K562 (cell line): ENCODE measurements around the gene B3GAT3. TPM values are rescaled to one million over a fixed set of nuclear protein-coding genes. Genes with fewer than 3 reads are reported as not detected.

Experiments
- ATAC-seq: fragments of 200-7000 bp; cut with Tn5 transposase; 3 replicates; pipeline ENCODE4 v1.9.1; 2020; ENCODE audit warnings: moderate library complexity
- BruUV-seq: library from RNA; stranded (reverse); fragments of 400-500 nt; replicated peaks from 2 replicates; lab custom pipeline; 2021; lab: Mats Ljungman, UMichigan
- CTCF ChIA-PET: fragments of 300-600 bp; formaldehyde crosslinking; extraction: SDS; loops from one replicate; lab custom pipeline; 2021; ENCODE audit warnings: low intra/inter-chr PET ratio; lab: Yijun Ruan, JAX
- POLR2A ChIA-PET: fragments of 300-600, 350-650 bp; sonication (Branson Sonifier 250); formaldehyde crosslinking; extraction: SDS; loops from one replicate; lab custom pipeline; 2021; ENCODE audit warnings: antibody characterized with exemption, inconsistent platforms; lab: Yijun Ruan, JAX
- DNase-seq, 4 experiments: peaks; one replicate each; pipeline versions ENCODE4 v3.0.0 to v3.0.0-alpha.2; 2011 to 2018; ENCODE audit warnings: low spot score in 3 of 4, mixed read lengths in 3 of 4; ENCODE audit errors: extremely low read depth in 1 of 4
- FAIRE-seq: peaks from 2 replicates; lab custom pipeline; 2011; peaks lifted over from hg19 to GRCh38; lab: Jason Lieb, UNC
- H2AFZ ChIP-seq: 2 replicates; pipeline ENCODE4 v1.6.0; 2011; ENCODE audit warnings: low read depth, low read length, control low read depth, inconsistent platforms
- H3K27ac ChIP-seq: fragments of 200-600 bp; 3 replicates; pipeline ENCODE4 v1.8.0; 2011; ENCODE audit warnings: low read depth, mild to moderate bottlenecking, control low read depth, inconsistent platforms, low read length, moderate library complexity, mixed read lengths; ENCODE audit errors: extremely low read depth
- H3K27me3 ChIP-seq, 2 experiments: fragments of 300-600 bp in 1 of 2; 2 replicates in 1 of 2; 3 replicates in 1 of 2; pipeline versions ENCODE4 v1.6.0 to v1.8.0; 2011; ENCODE audit warnings: inconsistent platforms in 2 of 2, low read length in 2 of 2, mild to moderate bottlenecking in 1 of 2, mixed read lengths in 1 of 2, moderate library complexity in 1 of 2; ENCODE audit not compliant: control insufficient read depth in 2 of 2, insufficient read depth in 2 of 2
- H3K36me3 ChIP-seq: fragments of 300-600 bp; 3 replicates; pipeline ENCODE4 v1.8.0; 2011; ENCODE audit warnings: mild to moderate bottlenecking, low read length, inconsistent platforms; ENCODE audit not compliant: control insufficient read depth, insufficient read depth
- H3K4me1 ChIP-seq, 2 experiments: fragments of 200-600 bp in 1 of 2; replicated peaks in 1 of 2; 2 replicates in 1 of 2; 3 replicates in 1 of 2; pipeline versions ENCODE4 v1.5.1 to v1.8.0; 2011; ENCODE audit warnings: inconsistent platforms in 2 of 2, low read length in 2 of 2, mild to moderate bottlenecking in 1 of 2, mixed read lengths in 1 of 2, moderate library complexity in 1 of 2; ENCODE audit not compliant: control insufficient read depth in 2 of 2, insufficient read depth in 2 of 2
- H3K4me2 ChIP-seq: 2 replicates; pipeline ENCODE4 v1.6.1; 2011; ENCODE audit warnings: low read length, control low read depth, inconsistent platforms, mixed read lengths; ENCODE audit not compliant: insufficient read depth
- H3K4me3 ChIP-seq: fragments of 200-600 bp; sonication (generic), shearing (Covaris generic); 2 replicates; pipeline ENCODE4 v1.5.1; 2016; ENCODE audit warnings: control low read depth, inconsistent platforms
- H3K79me2 ChIP-seq: fragments of 200-600 bp; 3 replicates; pipeline ENCODE4 v1.8.0; 2011; ENCODE audit warnings: low read length, inconsistent platforms; ENCODE audit not compliant: control insufficient read depth, insufficient read depth
- H3K9ac ChIP-seq, 2 experiments: 2 replicates each; pipeline versions ENCODE4 v1.6.0 to v1.6.1; 2011; ENCODE audit warnings: low read depth in 2 of 2, low read length in 2 of 2, control low read depth in 1 of 2, inconsistent platforms in 1 of 2, mild to moderate bottlenecking in 1 of 2, mixed read lengths in 1 of 2; ENCODE audit not compliant: insufficient read depth in 1 of 2
- H3K9me1 ChIP-seq: one replicate; pipeline ENCODE4 v1.6.0; 2011; ENCODE audit warnings: inconsistent platforms, mild to moderate bottlenecking, low read length, moderate library complexity; ENCODE audit not compliant: control insufficient read depth, insufficient read depth
- H3K9me3 ChIP-seq: replicated peaks from 2 replicates; pipeline ENCODE4 v1.5.1; 2011; ENCODE audit warnings: low read depth, low read length, inconsistent platforms; ENCODE audit not compliant: control insufficient read depth, insufficient read depth
- H4K20me1 ChIP-seq: replicated peaks from 2 replicates; pipeline ENCODE4 v1.6.1; 2011; ENCODE audit warnings: low read length, inconsistent platforms, mixed read lengths; ENCODE audit not compliant: control insufficient read depth, insufficient read depth
- SIN3B ChIP-seq: fragments of 450-650 bp; IDR thresholded peaks from 2 replicates; pipeline ENCODE4 v1.6.1; 2017; ENCODE audit warnings: low read depth, mild to moderate bottlenecking, moderate library complexity
- SMARCA4 ChIP-seq: fragments of 450-650 bp; IDR thresholded peaks from 2 replicates; pipeline ENCODE4 v1.6.1; 2016
- TBL1XR1 ChIP-seq, 2 experiments: IDR thresholded peaks; 2 replicates each; pipeline ENCODE4 v1.6.1; 2012; ENCODE audit warnings: improper control_type of control experiment in 2 of 2, low read length in 2 of 2, mild to moderate bottlenecking in 1 of 2
- ZFX ChIP-seq: sonication (generic); formaldehyde crosslinking; IDR thresholded peaks from 2 replicates; pipeline ENCODE4 v1.8.0; 2022; ENCODE audit warnings: mild to moderate bottlenecking, missing genetic modification reagents, moderate library complexity
- WGBS: fragments of 100-300 bp; shearing (Covaris generic); methylation state at CpG from one replicate; pipeline ENCODE4 v1.1.6; 2016; ENCODE audit warnings: low coverage, mixed read lengths; ENCODE audit not compliant: insufficient coverage; ENCODE audit errors: missing lambda C conversion rate; 5-methylcytosine and 5-hydroxymethylcytosine counted together
- in situ Hi-C: fragments of 300-500 bp; cut with MboI; formaldehyde crosslinking; loops from 4 replicates; pipeline ENCODE4 v1.15.0; 2018; ENCODE audit warnings: inconsistent platforms, mixed read lengths
- intact Hi-C: fragments of 100-400 bp; cut with micrococcal nuclease; formaldehyde crosslinking; loops from 2 replicates; pipeline ENCODE4 v1.14.2; 2022
- polyA plus RNA-seq, 8 experiments: library from polyadenylated mRNA; depleted of rRNA in 4 of 8; stranded (reverse) in 5 of 8; unstranded in 3 of 8; fragments of >200 nt; fragmentation: Nextera tagmentation in 2 of 8; fragmentation: Illumina TruSeq in 1 of 8; extraction: Ambion mirVana in 2 of 8; extraction: Trizol in 1 of 8; gene quantifications; 2 replicates each; pipeline versions ENCODE4 v1.2.1 to v1.2.3, GENCODE V29; 2011 to 2014; ENCODE audit warnings: inconsistent platforms in 1 of 8, missing spikeins in 1 of 8
- total RNA-seq, 7 experiments: library from RNA; depleted of rRNA in 6 of 7; stranded (reverse); fragments of >200 nt in 6 of 7; fragmentation: Illumina TruSeq in 2 of 7; extraction: Trizol in 2 of 7; gene quantifications; 2 replicates each; pipeline versions ENCODE4 v1.2.1 to v1.2.3, GENCODE V29; 2011 to 2021; ENCODE audit warnings: low replicate concordance in 1 of 7
- TF ChIP-seq, protein P1 (sequence below): fragments of 250-450 bp; sonication (Bioruptor Pico); IDR thresholded peaks from 2 replicates; pipeline ENCODE4 v1.5.0; 2021; ENCODE audit warnings: mild to moderate bottlenecking, moderate library complexity
- TF ChIP-seq, protein P2 (sequence below): fragments of 450-650 bp; formaldehyde crosslinking; IDR thresholded peaks from 2 replicates; pipeline ENCODE4 v1.4.0; 2020; ENCODE audit warnings: mild to moderate bottlenecking, mixed read lengths
- TF ChIP-seq, protein P3 (sequence below), 2 experiments: fragments of 450-650 bp in 1 of 2; sonication (generic) in 1 of 2; formaldehyde crosslinking in 1 of 2; IDR thresholded peaks in 1 of 2; conservative IDR thresholded peaks in 1 of 2; 2 replicates each; pipeline versions ENCODE4 v1.6.1 to v1.8.1; 2016 to 2023; ENCODE audit warnings: mild to moderate bottlenecking in 2 of 2, moderate library complexity in 2 of 2, inconsistent platforms in 1 of 2, missing genetic modification reagents in 1 of 2
- TF ChIP-seq, protein P4 (sequence below): sonication (generic); formaldehyde crosslinking; IDR thresholded peaks from 2 replicates; pipeline ENCODE4 v1.8.1; 2023; ENCODE audit warnings: mild to moderate bottlenecking, missing genetic modification reagents
- TF ChIP-seq, protein P5 (sequence below), 2 experiments: fragments of 450-650 bp in 1 of 2; sonication (generic) in 1 of 2; formaldehyde crosslinking; conservative IDR thresholded peaks; 2 replicates each; pipeline versions ENCODE4 v1.4.0 to v1.8.1; 2020 to 2022; ENCODE audit warnings: mild to moderate bottlenecking in 1 of 2, missing genetic modification reagents in 1 of 2

Gene B3GAT3
- total and polyA plus RNA-seq, 9 of the 15 experiments (the other 6 are each of a cell fraction or from before 2014, with no cell fraction given) = 0.30 to 64.0 (median 21.4) TPM

DNA sequence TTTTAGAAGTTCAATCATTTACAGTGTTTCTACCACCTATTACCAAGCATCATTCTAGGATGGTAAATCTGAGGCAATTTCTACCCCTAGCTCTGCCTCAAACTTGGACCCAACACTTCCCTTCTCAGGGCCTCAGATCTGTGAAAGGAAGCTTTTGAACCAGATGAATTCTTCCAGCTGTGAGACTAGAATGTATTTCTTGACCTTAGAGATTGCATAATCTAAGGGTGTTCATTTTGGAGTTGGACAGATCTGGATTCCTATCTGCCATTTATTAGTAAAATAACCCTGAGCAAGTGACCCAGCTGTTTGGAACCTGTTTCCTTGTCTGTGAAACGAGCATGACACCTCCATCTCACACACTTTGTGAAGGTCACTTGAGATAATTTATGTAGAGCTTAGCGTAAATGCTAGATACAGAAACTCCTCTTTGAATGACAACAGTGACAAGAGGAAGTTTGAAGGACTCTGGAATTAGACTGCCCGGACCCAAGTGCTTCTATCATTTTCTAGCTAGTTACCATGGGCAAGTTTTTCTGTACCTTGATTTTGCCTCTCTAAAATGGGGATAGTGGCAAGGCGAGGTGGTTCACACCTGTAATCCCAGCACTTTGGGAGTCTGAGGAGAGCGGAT is 35.1 kb upstream of the B3GAT3 start:
- Histone ChIP-seq H4K20me1 (no peaks in the 10 kb centered on the region), H3K27ac (peak overlapping the region; percentile 20; the same call in 1 of the 3 replicates), H3K36me3 (peaks cover 5% of the 10 kb centered on the region; the same call in 1 of the 3 replicates), H3K9me3 (no peaks in the 10 kb centered on the region), H3K27me3 (no peaks in the 10 kb centered on the region), H2AFZ (peak overlapping the region; percentile 69), H3K9ac (no peak overlapping the region; a peak in 1 of 4 replicates), H3K9me1 (no peaks in the 10 kb centered on the region), H3K4me1 (peaks cover 7 to 15% of the 10 kb centered on the region in 2 experiments; a peak in 4 of 5 replicates), H3K4me3 (no peak overlapping the region), H3K79me2 (peaks cover 13% of the 10 kb centered on the region), H3K4me2 (no peak overlapping the region)
- CTCF ChIA-PET = no interaction called here
- in situ Hi-C loops (no loop called here), intact Hi-C loops (no loop called here)
- no TSS peak for BruUV-seq
- no peak for DNase-seq
- no peak for ATAC-seq
- peak; percentile 23 for FAIRE-seq
- WGBS = 31% methylated on average over 5 of the region's 5 CpGs
- POLR2A ChIA-PET = interaction anchor here (0.6 to 5.3 kb wide), 11 partner anchors 9 to 260 kb away, joined by 3 to 161 read pairs (median 3); partner anchors contain the start of genes C11orf98, CSKMT and UQCC3
- TF ChIP-seq, protein P1, sequence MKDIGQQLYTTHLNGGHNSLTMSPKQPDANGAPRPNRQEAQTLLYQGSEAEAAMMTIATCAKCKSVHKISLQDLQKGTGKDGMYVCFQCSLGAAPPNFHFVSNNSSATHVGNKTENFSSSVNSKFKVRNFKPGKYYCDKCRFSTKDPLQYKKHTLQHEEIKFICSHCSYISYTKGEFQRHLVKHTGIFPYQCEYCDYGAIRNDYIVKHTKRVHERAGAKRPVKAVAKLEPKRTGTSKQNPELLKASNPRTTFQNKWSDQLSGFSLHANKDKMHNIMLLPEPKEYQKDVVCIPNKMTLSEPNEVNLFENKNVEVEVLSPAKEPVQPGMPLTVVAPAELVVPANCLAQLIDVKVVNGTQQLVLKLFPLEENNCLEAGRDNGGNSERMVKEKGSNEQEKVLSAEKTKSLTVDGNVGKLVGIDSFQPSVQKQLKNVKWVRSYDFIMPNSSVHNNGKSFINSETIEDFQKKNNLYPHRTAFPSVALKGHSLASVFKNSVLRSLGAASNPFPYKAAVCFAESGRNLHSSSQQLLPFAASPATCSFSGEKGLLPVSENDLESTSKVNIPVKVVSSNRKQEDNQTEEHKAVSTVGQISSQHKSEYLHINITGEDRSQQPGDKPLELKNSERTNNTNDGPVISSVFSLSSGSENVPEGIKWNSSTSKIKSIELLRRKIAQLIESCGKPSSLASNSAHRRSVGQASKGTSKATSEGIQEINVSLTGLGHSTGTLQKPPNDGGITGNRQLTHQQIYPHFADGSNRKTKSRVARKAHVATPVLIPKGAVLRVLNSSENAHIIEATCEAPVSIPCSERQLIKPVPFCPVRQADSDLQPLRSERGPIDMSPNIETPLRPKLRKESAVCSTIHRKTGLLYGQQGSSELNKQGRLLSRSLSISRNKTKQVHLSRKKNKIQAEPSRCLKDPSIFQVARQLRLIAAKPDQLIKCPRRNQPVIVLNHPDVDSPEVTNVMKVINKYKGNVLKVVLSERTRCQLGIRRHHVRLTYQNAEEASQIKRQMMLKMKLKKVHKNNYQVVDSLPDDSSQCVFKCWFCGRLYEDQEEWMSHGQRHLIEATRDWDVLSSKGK (CRISPR knock-in tag) = no peak
- peak; percentile 23; the same call in 1 of the 2 replicates for TF ChIP-seq ZFX (CRISPR knock-in tag)
- TF ChIP-seq, protein P2, sequence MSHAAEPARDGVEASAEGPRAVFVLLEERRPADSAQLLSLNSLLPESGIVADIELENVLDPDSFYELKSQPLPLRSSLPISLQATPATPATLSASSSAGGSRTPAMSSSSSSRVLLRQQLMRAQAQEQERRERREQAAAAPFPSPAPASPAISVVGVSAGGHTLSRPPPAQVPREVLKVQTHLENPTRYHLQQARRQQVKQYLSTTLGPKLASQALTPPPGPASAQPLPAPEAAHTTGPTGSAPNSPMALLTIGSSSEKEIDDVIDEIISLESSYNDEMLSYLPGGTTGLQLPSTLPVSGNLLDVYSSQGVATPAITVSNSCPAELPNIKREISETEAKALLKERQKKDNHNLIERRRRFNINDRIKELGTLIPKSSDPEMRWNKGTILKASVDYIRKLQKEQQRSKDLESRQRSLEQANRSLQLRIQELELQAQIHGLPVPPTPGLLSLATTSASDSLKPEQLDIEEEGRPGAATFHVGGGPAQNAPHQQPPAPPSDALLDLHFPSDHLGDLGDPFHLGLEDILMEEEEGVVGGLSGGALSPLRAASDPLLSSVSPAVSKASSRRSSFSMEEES (CRISPR knock-in tag) = no peak
- TF ChIP-seq, protein P3, sequence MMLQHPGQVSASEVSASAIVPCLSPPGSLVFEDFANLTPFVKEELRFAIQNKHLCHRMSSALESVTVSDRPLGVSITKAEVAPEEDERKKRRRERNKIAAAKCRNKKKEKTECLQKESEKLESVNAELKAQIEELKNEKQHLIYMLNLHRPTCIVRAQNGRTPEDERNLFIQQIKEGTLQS (IDR thresholded peaks at IDR 0.05) = peak; percentile 34; the same call in 1 of the 2 replicates
- TF ChIP-seq, protein P3 (CRISPR knock-in tag; conservative IDR thresholded peaks at IDR 0.05) = no peak
- TF ChIP-seq SIN3B = no peak
- no peak for TF ChIP-seq TBL1XR1 (IDR thresholded peaks at IDR 0.05; ENCODE audit: low read length in 2 of 2)
- TF ChIP-seq, protein P4, sequence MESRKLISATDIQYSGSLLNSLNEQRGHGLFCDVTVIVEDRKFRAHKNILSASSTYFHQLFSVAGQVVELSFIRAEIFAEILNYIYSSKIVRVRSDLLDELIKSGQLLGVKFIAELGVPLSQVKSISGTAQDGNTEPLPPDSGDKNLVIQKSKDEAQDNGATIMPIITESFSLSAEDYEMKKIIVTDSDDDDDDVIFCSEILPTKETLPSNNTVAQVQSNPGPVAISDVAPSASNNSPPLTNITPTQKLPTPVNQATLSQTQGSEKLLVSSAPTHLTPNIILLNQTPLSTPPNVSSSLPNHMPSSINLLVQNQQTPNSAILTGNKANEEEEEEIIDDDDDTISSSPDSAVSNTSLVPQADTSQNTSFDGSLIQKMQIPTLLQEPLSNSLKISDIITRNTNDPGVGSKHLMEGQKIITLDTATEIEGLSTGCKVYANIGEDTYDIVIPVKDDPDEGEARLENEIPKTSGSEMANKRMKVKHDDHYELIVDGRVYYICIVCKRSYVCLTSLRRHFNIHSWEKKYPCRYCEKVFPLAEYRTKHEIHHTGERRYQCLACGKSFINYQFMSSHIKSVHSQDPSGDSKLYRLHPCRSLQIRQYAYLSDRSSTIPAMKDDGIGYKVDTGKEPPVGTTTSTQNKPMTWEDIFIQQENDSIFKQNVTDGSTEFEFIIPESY (CRISPR knock-in tag) = peak; percentile 31; the same call in 1 of the 2 replicates
- no peak for TF ChIP-seq SMARCA4
- TF ChIP-seq, protein P5, sequence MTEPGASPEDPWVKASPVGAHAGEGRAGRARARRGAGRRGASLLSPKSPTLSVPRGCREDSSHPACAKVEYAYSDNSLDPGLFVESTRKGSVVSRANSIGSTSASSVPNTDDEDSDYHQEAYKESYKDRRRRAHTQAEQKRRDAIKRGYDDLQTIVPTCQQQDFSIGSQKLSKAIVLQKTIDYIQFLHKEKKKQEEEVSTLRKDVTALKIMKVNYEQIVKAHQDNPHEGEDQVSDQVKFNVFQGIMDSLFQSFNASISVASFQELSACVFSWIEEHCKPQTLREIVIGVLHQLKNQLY (CRISPR knock-in tag; conservative IDR thresholded peaks at IDR 0.05) = no peak
